Activated CD4-positive, alpha-beta T cell treated with anti-CD3 and anti-CD28 coated beads for 48 hours (primary cell): ENCODE measurements around the gene ATN1.
"Not testable (repeated sequence)": the region's sequence is repeated elsewhere in the genome, so short reads cannot be mapped to it uniquely, and the experiment has no call there.

Experiments
- DNase-seq: peaks from one replicate; pipeline ENCODE4 v3.0.0-alpha.2; 2020

ATN1 gene

DNA sequence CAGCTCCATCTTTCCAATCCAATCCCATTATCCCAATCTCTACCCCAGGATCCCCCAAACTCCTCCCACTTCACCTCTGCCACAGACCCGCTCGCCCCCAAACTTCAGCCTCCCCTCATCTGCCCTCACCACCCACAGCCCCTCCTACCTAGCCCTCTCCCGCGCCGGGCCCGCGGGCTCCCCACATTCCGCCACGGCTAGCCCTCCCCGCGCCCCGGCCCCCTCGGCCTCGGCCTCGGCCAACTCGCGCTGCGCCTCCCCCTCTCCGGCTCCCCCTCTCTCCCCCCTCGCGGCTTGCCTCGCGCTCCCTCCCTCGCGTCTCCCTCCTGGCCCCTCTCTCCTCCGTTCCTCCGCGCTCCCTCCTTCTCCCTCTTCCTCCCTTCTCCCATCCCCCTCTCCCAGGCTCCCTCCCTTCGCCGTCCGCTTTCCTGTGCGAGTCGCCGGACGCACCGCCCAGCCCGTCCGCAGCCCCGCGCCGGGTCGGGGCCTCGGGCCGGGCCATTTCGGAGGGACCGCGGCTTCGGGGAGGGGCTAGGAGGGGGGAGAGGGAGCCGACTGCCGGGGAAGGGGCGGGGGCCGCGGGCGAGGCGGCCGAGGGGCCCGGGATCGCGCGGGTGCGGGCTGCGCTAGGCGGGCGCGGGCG lies at the start of gene ATN1:
TSS of gene ATN1 (plus strand) at position 581 of the 643 bp plus-strand sequence. CDS start 6,043 bp downstream, outside the sequence.
- DNase-seq: peak; percentile 56

DNA sequence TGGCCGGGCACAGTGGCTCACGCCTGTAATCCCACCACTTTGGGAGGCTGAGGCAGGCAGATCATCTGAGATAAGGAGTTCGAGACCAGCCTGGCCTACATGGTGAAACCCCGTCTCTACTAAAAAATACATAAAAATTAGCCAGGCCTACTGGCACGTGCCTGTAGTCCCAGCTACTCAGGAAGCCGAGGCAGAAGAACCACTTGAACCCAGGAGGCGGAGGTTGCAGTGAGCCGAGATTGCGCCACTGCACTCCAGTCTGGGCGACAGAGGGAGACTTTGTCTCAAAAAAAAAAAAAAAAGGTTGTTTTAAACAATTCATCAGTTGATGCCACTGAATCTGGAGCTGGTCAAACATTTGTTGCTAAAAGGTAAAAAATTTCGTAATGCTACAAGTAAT lies 47.9 kb upstream of the ATN1 start:
- not testable (repeated sequence) for DNase-seq

DNA sequence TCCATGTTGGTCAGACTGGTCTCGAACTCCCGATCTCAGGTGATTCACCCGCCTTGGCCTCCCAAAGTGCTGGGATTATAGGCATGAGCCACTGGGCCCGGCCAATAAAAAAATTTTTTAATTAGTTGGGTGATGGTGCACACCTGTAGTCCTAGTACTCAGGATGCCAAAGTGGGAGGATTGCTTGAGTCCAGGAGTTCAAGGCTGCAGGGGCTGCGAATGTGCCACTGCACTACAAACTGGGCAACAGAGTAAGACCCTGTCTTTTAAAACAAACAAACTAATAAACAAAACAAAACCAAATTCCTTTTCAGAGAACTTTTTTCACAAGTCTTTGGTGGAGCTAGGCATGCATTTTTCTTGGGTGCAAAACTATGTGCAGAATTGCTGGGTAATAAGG lies 44.5 kb upstream of the ATN1 start:
- DNase-seq: no peak

DNA sequence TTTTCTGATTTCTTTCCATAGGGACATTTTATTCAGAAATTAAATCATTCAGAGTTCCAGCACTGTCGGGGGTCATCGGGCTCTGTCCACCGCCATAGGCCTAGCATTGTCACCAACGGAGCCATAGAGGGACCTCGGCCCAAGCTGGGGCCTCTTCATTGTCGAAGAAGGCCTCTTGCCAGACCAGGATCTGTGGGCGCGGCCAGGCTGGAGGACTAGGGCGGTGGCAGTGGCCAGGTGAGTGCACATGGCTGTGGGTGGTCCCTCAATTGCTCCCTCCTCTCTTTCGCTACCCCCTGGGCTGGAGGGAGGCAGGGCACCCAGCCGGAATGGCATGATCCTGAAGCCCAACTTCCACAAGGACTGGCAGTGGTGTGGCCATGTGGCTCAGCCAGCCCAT lies 44.1 kb upstream of the ATN1 start:
- DNase-seq: no peak

DNA sequence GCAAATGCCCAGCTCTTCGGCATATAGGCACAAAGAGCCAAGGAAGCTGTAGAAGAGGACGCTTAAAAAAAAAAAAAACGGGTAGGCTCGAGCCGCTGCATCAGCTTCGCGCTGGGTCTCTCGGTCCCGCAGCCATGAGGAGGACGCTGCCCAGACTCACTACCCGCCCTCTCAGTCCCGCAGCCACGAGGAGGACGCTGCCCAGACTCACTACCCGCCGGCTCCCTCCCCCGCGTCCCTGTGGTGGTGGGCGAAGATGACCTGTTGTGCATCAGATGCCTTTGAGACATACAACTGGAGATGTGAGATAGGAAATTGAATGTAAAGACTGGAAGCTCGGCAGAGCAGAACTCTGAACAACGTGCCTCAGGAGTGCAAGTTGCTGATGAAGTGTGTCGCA lies 43.2 kb upstream of the ATN1 start:
- DNase-seq: no peak

- DNase-seq: not testable (repeated sequence)
Measured at GRCh38 chr12:6886206-6886999, 41.4 kb upstream of the ATN1 start.

DNA sequence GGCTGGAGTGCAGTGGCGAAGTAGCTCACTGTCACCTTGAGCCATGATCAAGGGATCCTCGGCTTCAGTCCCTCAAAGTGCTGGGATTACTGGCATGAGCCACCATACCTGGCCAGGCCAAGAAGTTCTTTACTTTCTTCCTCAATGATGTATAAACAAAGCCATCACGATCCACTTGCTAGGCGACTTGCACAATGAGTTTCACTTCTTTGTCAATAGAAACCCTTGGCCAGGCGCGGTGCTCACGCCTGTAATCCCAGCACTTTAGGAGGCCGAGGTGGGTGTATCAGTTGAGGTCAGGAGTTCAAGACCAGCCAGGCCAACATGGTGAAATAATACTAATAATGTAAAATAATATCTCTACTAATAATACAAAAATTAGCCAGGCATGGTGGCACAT lies 40.3 kb upstream of the ATN1 start:
- no peak for DNase-seq

DNA sequence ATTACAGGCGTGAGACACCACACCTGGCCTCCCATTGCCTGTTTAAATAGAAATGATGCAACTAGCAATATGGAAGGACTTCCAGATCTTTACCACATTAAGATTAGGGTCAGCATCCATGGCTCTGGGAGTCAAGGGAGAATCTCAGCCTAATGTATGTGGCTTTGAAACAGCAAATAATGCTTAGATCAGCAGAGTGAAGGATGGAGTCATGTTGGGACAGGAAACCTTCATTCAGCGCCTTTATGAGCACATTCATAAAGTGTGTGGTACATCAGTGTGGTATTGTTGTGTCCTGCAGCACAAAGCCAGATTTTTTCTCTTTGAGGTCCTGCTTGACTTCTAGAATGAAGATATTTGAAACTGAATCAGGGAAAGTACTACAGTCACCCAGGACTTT lies 39.4 kb upstream of the ATN1 start:
- DNase-seq: no peak

DNA sequence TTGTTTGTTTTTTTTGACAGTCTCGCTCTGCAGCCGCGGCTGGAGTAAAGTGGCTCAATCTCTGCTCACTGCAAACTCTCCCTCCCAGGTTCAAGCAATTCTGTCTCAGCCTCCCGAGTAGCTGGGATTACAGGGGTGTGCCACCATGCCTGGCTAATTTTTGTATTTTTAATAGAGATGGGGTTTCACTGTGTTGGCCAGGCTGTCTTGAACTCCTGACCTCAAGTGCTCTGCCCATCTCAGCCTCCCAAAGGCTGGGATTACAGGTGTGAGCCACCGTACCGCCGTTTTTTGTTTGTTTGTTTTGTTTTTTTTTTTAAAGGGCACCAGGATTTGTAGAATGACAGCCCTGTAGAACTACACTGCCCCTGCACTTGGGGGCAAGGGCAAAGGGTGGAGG lies 39.0 kb upstream of the ATN1 start:
- DNase-seq: not testable (repeated sequence)

DNA sequence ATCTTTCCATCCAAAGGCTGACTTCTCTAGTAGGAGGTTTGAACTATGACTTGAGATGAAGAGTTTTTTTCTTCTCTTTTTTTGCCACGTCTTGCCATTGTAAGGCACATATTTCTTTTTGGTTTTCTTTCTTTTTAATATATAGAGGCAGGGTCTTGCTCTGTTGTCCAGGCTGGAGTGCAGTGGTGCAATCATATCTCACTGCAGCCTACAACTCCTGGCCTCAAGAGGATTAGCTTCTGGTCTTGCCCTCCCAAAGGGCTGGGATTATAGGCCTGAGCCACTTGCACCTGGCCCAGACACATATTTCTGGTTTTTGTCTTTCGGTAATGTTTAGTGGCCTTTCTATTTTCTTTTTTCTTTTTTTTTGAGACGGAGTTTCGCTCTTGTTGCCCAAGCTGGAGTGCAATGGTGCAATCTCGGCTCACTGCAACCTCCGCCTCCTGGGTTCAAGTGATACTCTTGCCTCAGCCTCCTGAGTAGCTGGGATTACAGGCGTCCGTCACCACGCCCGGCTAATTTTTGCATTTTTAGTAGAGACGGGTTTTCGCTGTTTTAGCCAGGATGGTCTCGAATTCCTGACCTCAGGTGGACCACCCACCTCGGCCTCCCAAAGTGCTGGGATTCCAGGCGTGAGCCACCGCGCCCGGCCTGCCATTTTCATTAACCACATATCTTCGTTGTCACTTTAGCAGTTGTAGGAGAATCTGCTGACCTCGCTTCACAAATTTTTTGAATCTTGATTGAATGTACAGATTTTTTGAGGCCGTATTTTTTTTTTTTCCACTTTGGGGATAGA lies 37.8 kb upstream of the ATN1 start:
- DNase-seq: not testable (repeated sequence)

- peak; percentile 99 for DNase-seq
Measured at GRCh38 chr12:6890789-6891645, 36.7 kb upstream of the ATN1 start.

DNA sequence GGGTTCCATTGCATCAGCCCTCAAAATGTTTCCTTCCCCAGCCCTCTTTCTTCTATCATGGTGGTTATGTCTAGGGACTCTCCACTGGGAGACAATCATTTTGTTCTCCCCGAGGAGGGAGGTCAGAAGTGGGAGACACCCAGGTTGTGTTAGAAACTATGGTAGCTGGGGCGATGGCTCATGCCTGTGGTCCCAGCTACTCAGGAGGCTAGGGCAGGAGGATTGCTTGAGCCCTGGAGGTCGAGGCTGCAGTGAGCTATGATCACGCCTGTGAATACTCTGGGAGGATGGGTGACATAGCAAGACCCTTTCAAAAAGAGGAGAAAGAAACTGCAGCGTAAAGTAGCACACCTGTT lies 36.1 kb upstream of the ATN1 start:
- peak; percentile 26 for DNase-seq

DNA sequence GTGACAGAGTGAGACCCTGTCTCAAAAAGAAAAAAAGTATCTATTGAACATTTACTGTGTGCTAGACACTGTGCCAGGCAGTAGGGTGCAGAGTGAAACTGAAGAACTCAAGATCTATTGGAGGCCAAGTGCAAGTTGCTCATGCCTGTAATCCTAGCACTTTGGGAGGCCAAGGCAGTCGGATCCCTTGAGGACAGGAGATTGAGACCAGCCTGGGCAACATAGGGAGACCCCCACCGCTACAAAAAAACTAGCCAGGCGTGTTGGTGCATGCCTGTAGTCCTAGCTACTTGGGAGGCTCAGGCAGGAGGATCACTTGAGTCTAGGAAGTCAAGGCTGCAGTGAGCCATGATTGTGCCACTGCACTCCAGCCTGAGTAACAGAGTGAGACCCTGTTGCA lies 35.1 kb upstream of the ATN1 start:
- not testable (repeated sequence) for DNase-seq

GRCh38 chr12:6894321-6894720 lies 33.4 kb upstream of the ATN1 start:
- DNase-seq: no peak

- no peak for DNase-seq
Measured at GRCh38 chr12:6896846-6897435, 30.8 kb upstream of the ATN1 start.

DNA sequence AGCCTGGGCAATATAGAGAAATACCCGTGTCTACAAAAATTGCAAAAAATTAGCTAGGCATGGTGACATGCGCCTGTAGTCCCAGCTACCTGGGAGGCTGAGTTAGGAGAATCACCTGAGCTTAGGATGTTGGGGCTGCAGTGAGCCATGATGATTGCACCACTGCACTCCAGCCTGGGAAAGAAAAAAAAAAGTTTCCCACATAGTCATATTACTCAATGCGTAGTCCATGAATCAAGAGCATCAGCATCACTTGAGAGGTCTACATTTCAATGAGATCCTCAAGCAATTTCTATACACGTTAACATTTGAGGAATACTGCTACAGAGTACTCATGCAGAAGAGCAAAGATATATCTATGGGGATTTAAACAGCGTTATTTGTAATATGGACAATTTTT lies 28.3 kb upstream of the ATN1 start:
- no peak for DNase-seq

GRCh38 chr12:6899837-6900519 lies 27.8 kb upstream of the ATN1 start:
- DNase-seq: peak; percentile 42

- no peak for DNase-seq
Measured at GRCh38 chr12:6902448-6902847, 25.3 kb upstream of the ATN1 start.

- no peak for DNase-seq
Measured at GRCh38 chr12:6903722-6904121, 24.0 kb upstream of the ATN1 start.

- peak; percentile 99 for DNase-seq
Measured at GRCh38 chr12:6904280-6905276, 23.2 kb upstream of the ATN1 start, which contains the start of gene LRRC23. Gene LRRC23 (plus strand): TSS chr12:6904822. CDS start chr12:6905634, 812 bp downstream.
